ENCODE results near the gene HOXA1.

The HOXA1 gene

GRCh38 chr7:27130540-27131389 lies 35.0 kb upstream of the HOXA1 start, which contains the start of gene HOXA4 (continued):
- no peak for TF ChIP-seq ZNF518A (tag by site-specific recombination; conservative IDR thresholded peaks at IDR 0.05; ENCODE audit: low read depth)
- no peak for TF ChIP-seq ZNF580 (tag by site-specific recombination; IDR thresholded peaks at IDR 0.05)
- no peak for TF ChIP-seq ZNF488 (tag by site-specific recombination; IDR thresholded peaks at IDR 0.05)
- no peak for TF ChIP-seq ZNF654 (tag by site-specific recombination; IDR thresholded peaks at IDR 0.05; ENCODE audit: low read depth)
- TF ChIP-seq ZNF837 (tag by site-specific recombination; IDR thresholded peaks at IDR 0.05): no peak
- TF ChIP-seq KLF8 (tag by site-specific recombination; IDR thresholded peaks at IDR 0.05): peak; percentile 73; the same call in 1 of the 2 replicates
- peak; percentile 93 for TF ChIP-seq PRDM6 (tag by site-specific recombination; IDR thresholded peaks at IDR 0.05)
- no peak for TF ChIP-seq ELK4 (IDR thresholded peaks at IDR 0.05; ENCODE audit: borderline replicate concordance, low read depth, low read length)
- TF ChIP-seq ZNF660 (tag by site-specific recombination; IDR thresholded peaks at IDR 0.05): peak; percentile 22; the same call in 1 of the 2 replicates
- no peak for TF ChIP-seq ZNF433 (tag by site-specific recombination; IDR thresholded peaks at IDR 0.05; ENCODE audit: low read depth)
- no peak for TF ChIP-seq ZNF639 (tag by site-specific recombination; IDR thresholded peaks at IDR 0.05)
- no peak for TF ChIP-seq OVOL3 (tag by site-specific recombination; IDR thresholded peaks at IDR 0.05)
- peak; percentile 43 for TF ChIP-seq PRDM10 (tag by site-specific recombination; IDR thresholded peaks at IDR 0.05)
- no peak; the same call in 1 of the 2 replicates for TF ChIP-seq KLF7 (tag by site-specific recombination; IDR thresholded peaks at IDR 0.05; ENCODE audit: borderline replicate concordance)
- no peak for TF ChIP-seq ZNF830 (tag by site-specific recombination; IDR thresholded peaks at IDR 0.05; ENCODE audit: low read depth)
- peak; percentile 94 for TF ChIP-seq GLIS2 (tag by site-specific recombination; IDR thresholded peaks at IDR 0.05)
- TF ChIP-seq IKZF3 (tag by site-specific recombination; IDR thresholded peaks at IDR 0.05): peak; percentile 68; the same call in 1 of the 2 replicates
- TF ChIP-seq ZNF664 (tag by site-specific recombination; IDR thresholded peaks at IDR 0.05): no peak
- no peak for TF ChIP-seq ZNF221 (tag by site-specific recombination; IDR thresholded peaks at IDR 0.05; ENCODE audit: borderline replicate concordance)
- TF ChIP-seq ZNF350 (tag by site-specific recombination; IDR thresholded peaks at IDR 0.05): no peak
- no peak for TF ChIP-seq SETDB1 (IDR thresholded peaks at IDR 0.05; ENCODE audit: insufficient read length, low read length)
- TF ChIP-seq ZNF354C (tag by site-specific recombination; IDR thresholded peaks at IDR 0.05; ENCODE audit: borderline replicate concordance, low read depth): no peak
- no peak for TF ChIP-seq RBAK (tag by site-specific recombination; IDR thresholded peaks at IDR 0.05)

Data from HEK293 (cell line).